ENCODE measurements around the gene IKZF5. TPM values are rescaled to one million over a fixed set of nuclear protein-coding genes. Genes with fewer than 3 reads are reported as not detected.

The IKZF5 gene
- total and polyA plus RNA-seq, 4 donors, result 5.0 to 9.4 (median 7.2) TPM

DNA sequence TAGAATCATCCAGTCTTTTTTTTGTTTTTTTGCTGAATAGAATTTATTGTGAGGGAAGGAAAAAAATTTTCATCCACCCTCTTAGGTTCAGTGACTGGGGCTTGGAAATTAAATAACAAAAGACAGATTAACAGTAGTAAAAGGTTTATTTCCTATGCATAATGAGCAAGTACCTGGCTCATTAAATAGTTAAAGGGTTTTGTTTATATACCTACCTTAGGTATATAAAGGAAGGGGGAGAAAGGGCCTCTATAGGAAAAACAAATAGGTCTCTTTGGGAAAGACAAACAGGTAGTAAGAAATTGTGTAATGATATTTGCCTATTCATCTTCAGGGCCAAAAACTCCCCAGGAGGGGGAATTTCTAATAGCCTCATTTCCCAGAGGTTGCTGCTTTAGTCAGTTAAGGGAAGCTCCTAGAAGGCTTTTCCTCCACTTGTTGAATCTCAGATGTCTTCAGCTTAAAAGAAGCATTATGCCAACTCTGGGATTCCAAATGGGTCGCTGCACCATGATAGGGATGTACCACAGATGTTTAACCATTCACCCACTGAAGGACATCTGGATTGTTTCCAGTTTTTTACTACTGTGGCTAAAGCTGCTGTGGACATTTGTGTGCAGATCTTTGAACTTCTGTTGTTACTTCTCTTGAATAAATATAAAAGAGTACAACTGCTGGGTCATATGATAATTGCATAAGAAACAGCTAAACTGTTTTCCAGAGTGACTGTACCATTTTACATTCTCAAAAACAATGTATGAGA is 11.5 kb upstream of the IKZF5 start:
- H3K4me3 ChIP-seq (ENCODE audit: low read depth in 1 of 3, low read length in 3 of 3), result no peak overlapping the region
- no peaks in the 10 kb centered on the region for H3K36me3 ChIP-seq (ENCODE audit: control insufficient read depth in 4 of 4, insufficient read depth in 3 of 4, low read depth in 1 of 4, low read length in 3 of 4)
- 25% methylated on average over 1 of the region's 1 CpG for WGBS
- peak overlapping the region; percentile 86 to 89 for H3K27ac ChIP-seq (ENCODE audit: low read depth in 1 of 2, low read length in 2 of 2)
- DNase-seq (ENCODE audit: low spot score), result no peak
- H3K9me3 ChIP-seq (ENCODE audit: control insufficient read depth in 4 of 4, low read length in 3 of 4), result no peaks in the 10 kb centered on the region
- no peaks in the 10 kb centered on the region for H3K27me3 ChIP-seq (ENCODE audit: control insufficient read depth in 4 of 4, insufficient read depth in 4 of 4, low read length in 3 of 4)
- TF ChIP-seq, protein P1, sequence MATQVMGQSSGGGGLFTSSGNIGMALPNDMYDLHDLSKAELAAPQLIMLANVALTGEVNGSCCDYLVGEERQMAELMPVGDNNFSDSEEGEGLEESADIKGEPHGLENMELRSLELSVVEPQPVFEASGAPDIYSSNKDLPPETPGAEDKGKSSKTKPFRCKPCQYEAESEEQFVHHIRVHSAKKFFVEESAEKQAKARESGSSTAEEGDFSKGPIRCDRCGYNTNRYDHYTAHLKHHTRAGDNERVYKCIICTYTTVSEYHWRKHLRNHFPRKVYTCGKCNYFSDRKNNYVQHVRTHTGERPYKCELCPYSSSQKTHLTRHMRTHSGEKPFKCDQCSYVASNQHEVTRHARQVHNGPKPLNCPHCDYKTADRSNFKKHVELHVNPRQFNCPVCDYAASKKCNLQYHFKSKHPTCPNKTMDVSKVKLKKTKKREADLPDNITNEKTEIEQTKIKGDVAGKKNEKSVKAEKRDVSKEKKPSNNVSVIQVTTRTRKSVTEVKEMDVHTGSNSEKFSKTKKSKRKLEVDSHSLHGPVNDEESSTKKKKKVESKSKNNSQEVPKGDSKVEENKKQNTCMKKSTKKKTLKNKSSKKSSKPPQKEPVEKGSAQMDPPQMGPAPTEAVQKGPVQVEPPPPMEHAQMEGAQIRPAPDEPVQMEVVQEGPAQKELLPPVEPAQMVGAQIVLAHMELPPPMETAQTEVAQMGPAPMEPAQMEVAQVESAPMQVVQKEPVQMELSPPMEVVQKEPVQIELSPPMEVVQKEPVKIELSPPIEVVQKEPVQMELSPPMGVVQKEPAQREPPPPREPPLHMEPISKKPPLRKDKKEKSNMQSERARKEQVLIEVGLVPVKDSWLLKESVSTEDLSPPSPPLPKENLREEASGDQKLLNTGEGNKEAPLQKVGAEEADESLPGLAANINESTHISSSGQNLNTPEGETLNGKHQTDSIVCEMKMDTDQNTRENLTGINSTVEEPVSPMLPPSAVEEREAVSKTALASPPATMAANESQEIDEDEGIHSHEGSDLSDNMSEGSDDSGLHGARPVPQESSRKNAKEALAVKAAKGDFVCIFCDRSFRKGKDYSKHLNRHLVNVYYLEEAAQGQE (IDR thresholded peaks at IDR 0.05), result no peak
- TF ChIP-seq HNF4G (IDR thresholded peaks at IDR 0.05) (peak; percentile 28), TAF1 (conservative IDR thresholded peaks at IDR 0.05) (peak; percentile 35), EGR1 (IDR thresholded peaks at IDR 0.05; ENCODE audit: low read depth in 2 of 2) (peak; percentile 34 to 89), JUND (IDR thresholded peaks at IDR 0.05) (peak; percentile 67 to 77), RXRA (IDR thresholded peaks at IDR 0.05) (peak; percentile 75 to 76), RAD21 (IDR thresholded peaks at IDR 0.05) (peak; percentile 9 to 12), SP1 (IDR thresholded peaks at IDR 0.05) (peak; percentile 92), GABPA (IDR thresholded peaks at IDR 0.05 in 1 of 2, conservative IDR thresholded peaks at IDR 0.05 in 1 of 2) (no peak), HNF4A (conservative IDR thresholded peaks at IDR 0.05) (peak; percentile 74 to 81), YY1 (IDR thresholded peaks at IDR 0.05) (peak; percentile 13), NR2F2 (IDR thresholded peaks at IDR 0.05) (no peak), FOXA2 (IDR thresholded peaks at IDR 0.05) (peak; percentile 87), FOXA1 (IDR thresholded peaks at IDR 0.05) (peak; percentile 72)
- TF ChIP-seq, protein P2, sequence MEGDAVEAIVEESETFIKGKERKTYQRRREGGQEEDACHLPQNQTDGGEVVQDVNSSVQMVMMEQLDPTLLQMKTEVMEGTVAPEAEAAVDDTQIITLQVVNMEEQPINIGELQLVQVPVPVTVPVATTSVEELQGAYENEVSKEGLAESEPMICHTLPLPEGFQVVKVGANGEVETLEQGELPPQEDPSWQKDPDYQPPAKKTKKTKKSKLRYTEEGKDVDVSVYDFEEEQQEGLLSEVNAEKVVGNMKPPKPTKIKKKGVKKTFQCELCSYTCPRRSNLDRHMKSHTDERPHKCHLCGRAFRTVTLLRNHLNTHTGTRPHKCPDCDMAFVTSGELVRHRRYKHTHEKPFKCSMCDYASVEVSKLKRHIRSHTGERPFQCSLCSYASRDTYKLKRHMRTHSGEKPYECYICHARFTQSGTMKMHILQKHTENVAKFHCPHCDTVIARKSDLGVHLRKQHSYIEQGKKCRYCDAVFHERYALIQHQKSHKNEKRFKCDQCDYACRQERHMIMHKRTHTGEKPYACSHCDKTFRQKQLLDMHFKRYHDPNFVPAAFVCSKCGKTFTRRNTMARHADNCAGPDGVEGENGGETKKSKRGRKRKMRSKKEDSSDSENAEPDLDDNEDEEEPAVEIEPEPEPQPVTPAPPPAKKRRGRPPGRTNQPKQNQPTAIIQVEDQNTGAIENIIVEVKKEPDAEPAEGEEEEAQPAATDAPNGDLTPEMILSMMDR (IDR thresholded peaks at IDR 0.05; ENCODE audit: low read depth, low read length, missing input control), result no peak
- TF ChIP-seq, protein P3, sequence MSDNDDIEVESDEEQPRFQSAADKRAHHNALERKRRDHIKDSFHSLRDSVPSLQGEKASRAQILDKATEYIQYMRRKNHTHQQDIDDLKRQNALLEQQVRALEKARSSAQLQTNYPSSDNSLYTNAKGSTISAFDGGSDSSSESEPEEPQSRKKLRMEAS (IDR thresholded peaks at IDR 0.05), result peak; percentile 42
- TF ChIP-seq, protein P4, sequence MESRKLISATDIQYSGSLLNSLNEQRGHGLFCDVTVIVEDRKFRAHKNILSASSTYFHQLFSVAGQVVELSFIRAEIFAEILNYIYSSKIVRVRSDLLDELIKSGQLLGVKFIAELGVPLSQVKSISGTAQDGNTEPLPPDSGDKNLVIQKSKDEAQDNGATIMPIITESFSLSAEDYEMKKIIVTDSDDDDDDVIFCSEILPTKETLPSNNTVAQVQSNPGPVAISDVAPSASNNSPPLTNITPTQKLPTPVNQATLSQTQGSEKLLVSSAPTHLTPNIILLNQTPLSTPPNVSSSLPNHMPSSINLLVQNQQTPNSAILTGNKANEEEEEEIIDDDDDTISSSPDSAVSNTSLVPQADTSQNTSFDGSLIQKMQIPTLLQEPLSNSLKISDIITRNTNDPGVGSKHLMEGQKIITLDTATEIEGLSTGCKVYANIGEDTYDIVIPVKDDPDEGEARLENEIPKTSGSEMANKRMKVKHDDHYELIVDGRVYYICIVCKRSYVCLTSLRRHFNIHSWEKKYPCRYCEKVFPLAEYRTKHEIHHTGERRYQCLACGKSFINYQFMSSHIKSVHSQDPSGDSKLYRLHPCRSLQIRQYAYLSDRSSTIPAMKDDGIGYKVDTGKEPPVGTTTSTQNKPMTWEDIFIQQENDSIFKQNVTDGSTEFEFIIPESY (IDR thresholded peaks at IDR 0.05), result peak; percentile 84
- TF ChIP-seq, protein P5, sequence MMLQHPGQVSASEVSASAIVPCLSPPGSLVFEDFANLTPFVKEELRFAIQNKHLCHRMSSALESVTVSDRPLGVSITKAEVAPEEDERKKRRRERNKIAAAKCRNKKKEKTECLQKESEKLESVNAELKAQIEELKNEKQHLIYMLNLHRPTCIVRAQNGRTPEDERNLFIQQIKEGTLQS (IDR thresholded peaks at IDR 0.05), result no peak
- peak overlapping the region in 1 of 2 donors; percentile 26 for H3K9ac ChIP-seq (ENCODE audit: low read depth in 1 of 2, low read length in 2 of 2)
- H3K4me1 ChIP-seq (ENCODE audit: control insufficient read depth in 4 of 4, insufficient read depth in 4 of 4, low read length in 3 of 4), result peaks cover 7 to 51% (median 27%) of the 10 kb centered on the region in 4 donors

Measured in liver (tissue), 9 donors.